SK-N-SH (cell line): ENCODE measurements around the gene PSMD1. TPM values are rescaled to one million over a fixed set of nuclear protein-coding genes. Genes with fewer than 3 reads are reported as not detected.

ENCODE experiments used
- CTCF ChIA-PET: fragments of 300-600, 350-600 bp; formaldehyde crosslinking; extraction: SDS; loops from one replicate; lab custom pipeline; 2021; lab: Yijun Ruan, JAX
- POLR2A ChIA-PET: fragments of 350-600 bp; sonication (Branson Sonifier 250); formaldehyde crosslinking; extraction: SDS; loops from one replicate; lab custom pipeline; 2020; ENCODE audit warnings: antibody characterized with exemption, inconsistent platforms; lab: Yijun Ruan, JAX
- DNase-seq: peaks from one replicate; pipeline ENCODE4 v3.0.0; 2012
- H2AFZ ChIP-seq: fragments of 200-600 bp; sonication (generic); 2 replicates; pipeline ENCODE4 v1.8.1; 2016; ENCODE audit warnings: antibody characterized with exemption, mild to moderate bottlenecking, low read depth
- H3F3A ChIP-seq: fragments of 200-600 bp; sonication (generic); replicated peaks from 2 replicates; pipeline ENCODE3; 2016; ENCODE audit warnings: antibody characterized with exemption, mild to moderate bottlenecking; ENCODE audit not compliant: insufficient read depth
- H3K27ac ChIP-seq, 2 experiments: fragments of 200-500 bp in 1 of 2; fragments of 200-600 bp in 1 of 2; sonication (Bioruptor generic) in 1 of 2; sonication (generic), shearing (Covaris generic) in 1 of 2; 2 replicates each; pipeline versions ENCODE4 v1.5.1 to v1.6.1; 2014 to 2016; ENCODE audit warnings: low read depth in 2 of 2, inconsistent platforms in 1 of 2, low read length in 1 of 2, mild to moderate bottlenecking in 1 of 2, mixed read lengths in 1 of 2
- H3K27me3 ChIP-seq: fragments of 200-600 bp; sonication (generic), shearing (Covaris generic); 2 replicates; pipeline ENCODE4 v1.6.1; 2016; ENCODE audit warnings: mixed run types; ENCODE audit not compliant: insufficient read depth
- H3K36me3 ChIP-seq, 2 experiments: fragments of 200-500 bp in 1 of 2; fragments of 200-600 bp in 1 of 2; sonication (Bioruptor generic) in 1 of 2; sonication (generic) in 1 of 2; replicated peaks in 1 of 2; 2 replicates each; pipeline versions ENCODE3 to v1.5.1; 2014 to 2016; ENCODE audit warnings: low read length in 1 of 2, mild to moderate bottlenecking in 1 of 2; ENCODE audit not compliant: insufficient read depth in 2 of 2, control insufficient read depth in 1 of 2
- H3K4me1 ChIP-seq, 2 experiments: fragments of 200-500 bp in 1 of 2; fragments of 200-600 bp in 1 of 2; sonication (Bioruptor generic) in 1 of 2; sonication (generic), shearing (Covaris generic) in 1 of 2; 2 replicates each; pipeline versions ENCODE4 v1.5.1 to v1.6.1; 2014 to 2016; ENCODE audit warnings: low read depth in 1 of 2, low read length in 1 of 2, mixed run types in 1 of 2; ENCODE audit not compliant: insufficient read depth in 2 of 2, control insufficient read depth in 1 of 2
- H3K4me2 ChIP-seq: fragments of 200-600 bp; sonication (generic), shearing (Covaris generic); 2 replicates; pipeline ENCODE4 v1.6.1; 2017; ENCODE audit warnings: mixed run types
- H3K4me3 ChIP-seq, 2 experiments: fragments of 200-500 bp in 1 of 2; fragments of 200-600 bp in 1 of 2; sonication (Bioruptor generic) in 1 of 2; sonication (generic), shearing (Covaris generic) in 1 of 2; 2 replicates each; pipeline versions ENCODE4 v1.5.1 to v1.8.1; 2014 to 2016; ENCODE audit warnings: low read depth in 2 of 2, inconsistent platforms in 1 of 2, low read length in 1 of 2, mild to moderate bottlenecking in 1 of 2, mixed read lengths in 1 of 2, moderate library complexity in 1 of 2
- H3K79me2 ChIP-seq: fragments of 200-600 bp; sonication (generic); 2 replicates; pipeline ENCODE4 v1.8.1; 2017; ENCODE audit warnings: mild to moderate bottlenecking; ENCODE audit not compliant: insufficient read depth
- H3K9ac ChIP-seq: fragments of 200-600 bp; sonication (generic); 2 replicates; pipeline ENCODE4 v1.6.1; 2017; ENCODE audit warnings: mixed run types
- H3K9me2 ChIP-seq: fragments of 200-600 bp; sonication (generic); 2 replicates; pipeline ENCODE4 v1.6.1; 2017; ENCODE audit warnings: mixed run types
- H3K9me3 ChIP-seq: fragments of 200-600 bp; sonication (generic); 2 replicates; pipeline ENCODE4 v1.6.1; 2017; ENCODE audit warnings: mixed run types, mild to moderate bottlenecking, moderate library complexity
- H4K20me1 ChIP-seq: fragments of 200-600 bp; sonication (generic); 2 replicates; pipeline ENCODE4 v1.6.1; 2017; ENCODE audit warnings: mild to moderate bottlenecking, mixed run types; ENCODE audit not compliant: insufficient read depth
- ELF1 ChIP-seq: IDR thresholded peaks from 2 replicates; pipeline ENCODE4 v1.4.0; 2012
- EZH2phosphoT487 ChIP-seq: fragments of 200-600 bp; sonication (generic); IDR thresholded peaks from 2 replicates; pipeline ENCODE4 v1.6.1; 2017; ENCODE audit warnings: low read depth, mixed run types, mild to moderate bottlenecking, antibody characterized with exemption, moderate library complexity, borderline replicate concordance
- FOSL2 ChIP-seq: IDR thresholded peaks from 2 replicates; pipeline ENCODE4 v1.4.0; 2012; ENCODE audit warnings: low read depth, mild to moderate bottlenecking, moderate library complexity, borderline replicate concordance
- FOXJ3 ChIP-seq: sonication (generic); formaldehyde crosslinking; IDR thresholded peaks from 2 replicates; pipeline ENCODE4 v1.5.1; 2020; ENCODE audit warnings: mild to moderate bottlenecking, missing genetic modification reagents
- GABPA ChIP-seq: IDR thresholded peaks from 2 replicates; pipeline ENCODE4 v1.4.0; 2012; ENCODE audit warnings: low read depth, mild to moderate bottlenecking
- JUND ChIP-seq: IDR thresholded peaks from 2 replicates; pipeline ENCODE4 v1.4.0; 2012
- MEF2A ChIP-seq: IDR thresholded peaks from 2 replicates; pipeline ENCODE4 v1.4.0; 2012; ENCODE audit warnings: low read depth, borderline replicate concordance
- MXI1 ChIP-seq: IDR thresholded peaks from 2 replicates; pipeline ENCODE4 v1.6.1; 2012; ENCODE audit warnings: mild to moderate bottlenecking, low read depth, low read length, improper control_type of control experiment
- NFIC ChIP-seq: IDR thresholded peaks from 2 replicates; pipeline ENCODE4 v1.4.0; 2012; ENCODE audit warnings: borderline replicate concordance
- RAD21 ChIP-seq: IDR thresholded peaks from 2 replicates; pipeline ENCODE4 v1.6.1; 2012; ENCODE audit warnings: mild to moderate bottlenecking, low read length
- RCOR1 ChIP-seq: fragments of 150-350 bp; IDR thresholded peaks from 2 replicates; pipeline ENCODE4 v1.6.1; 2017; ENCODE audit warnings: antibody characterized with exemption, low read length
- SMC3 ChIP-seq: IDR thresholded peaks from 2 replicates; pipeline ENCODE4 v1.6.1; 2012; ENCODE audit warnings: low read depth, low read length, improper control_type of control experiment
- TAF1 ChIP-seq: IDR thresholded peaks from 2 replicates; pipeline ENCODE4 v1.6.1; 2012; ENCODE audit warnings: low read depth, mild to moderate bottlenecking, low read length, moderate library complexity, borderline replicate concordance
- TCF12 ChIP-seq: IDR thresholded peaks from 2 replicates; pipeline ENCODE4 v1.4.0; 2012
- TEAD4 ChIP-seq: IDR thresholded peaks from 2 replicates; pipeline ENCODE4 v1.4.0; 2012; ENCODE audit warnings: mild to moderate bottlenecking, borderline replicate concordance; ENCODE audit not compliant: insufficient read depth
- YY1 ChIP-seq: IDR thresholded peaks from 2 replicates; pipeline ENCODE4 v1.4.0; 2012; ENCODE audit warnings: low read depth, mild to moderate bottlenecking
- WGBS: methylation state at CpG from one replicate; pipeline ENCODE4 v1.1.6; 2017; ENCODE audit warnings: low lambda C conversion rate; 5-methylcytosine and 5-hydroxymethylcytosine counted together
- polyA plus RNA-seq, 3 experiments: library from polyadenylated mRNA; depleted of rRNA; stranded (reverse); fragments of >200 nt; gene quantifications; 2 replicates each; pipeline ENCODE4 v1.2.3, GENCODE V29; 2012
- TF ChIP-seq, protein P1 (sequence below): fragments of 200-600 bp; sonication (generic); IDR thresholded peaks from 2 replicates; pipeline ENCODE4 v1.6.1; 2017; ENCODE audit warnings: antibody characterized with exemption, mild to moderate bottlenecking, moderate library complexity
- TF ChIP-seq, protein P2 (sequence below): IDR thresholded peaks from 2 replicates; pipeline ENCODE4 v1.4.0; 2012; ENCODE audit warnings: low read depth, borderline replicate concordance
- TF ChIP-seq, protein P3 (sequence below): IDR thresholded peaks from 2 replicates; pipeline ENCODE4 v1.4.0; 2012; ENCODE audit warnings: low read depth
- TF ChIP-seq, protein P4 (sequence below): IDR thresholded peaks from 2 replicates; pipeline ENCODE4 v1.4.0; 2012; ENCODE audit warnings: low read depth, borderline replicate concordance

PSMD1 gene
- polyA plus RNA-seq, 1 of the 3 experiments (the other 2 are of a cell fraction), result 92.3 TPM

DNA sequence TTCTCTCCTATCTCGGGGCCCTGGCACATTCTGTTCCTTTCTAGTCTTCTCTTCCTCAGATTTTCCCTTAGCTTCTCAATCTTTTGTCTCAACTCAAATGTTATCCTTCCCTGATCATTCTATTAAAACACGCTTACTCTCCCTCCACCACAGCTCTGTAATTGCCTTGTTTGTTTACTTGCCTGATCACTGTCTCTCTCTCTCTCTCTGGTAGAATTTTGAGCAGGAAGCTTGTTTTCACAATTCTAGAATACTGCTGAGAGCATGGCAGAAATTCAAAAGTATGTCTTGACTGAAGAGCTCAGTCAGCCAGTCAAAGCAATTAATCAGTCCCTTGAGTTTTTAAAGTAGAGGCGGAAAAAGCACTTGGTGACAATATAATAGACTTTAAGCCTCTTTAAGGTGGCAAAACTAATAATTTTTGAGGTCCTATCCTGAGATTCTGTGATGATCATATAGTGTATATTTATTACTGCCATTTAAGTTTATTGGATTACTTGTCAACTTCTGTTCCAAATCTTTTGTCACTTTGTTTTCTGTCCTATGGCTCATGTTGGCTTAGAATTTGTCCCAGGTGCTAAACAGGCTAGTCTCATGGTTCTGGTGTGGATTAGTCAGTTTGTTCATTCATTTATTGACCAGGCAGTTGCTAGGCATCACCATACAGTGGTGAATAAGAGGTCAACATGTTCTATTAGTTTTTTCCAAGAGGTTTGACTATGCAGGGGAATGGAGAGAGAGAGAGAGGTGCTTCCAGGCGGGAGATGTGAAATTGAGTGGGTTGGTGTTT lies 2.3 kb downstream of the PSMD1 start:
- DNase-seq, result no peak
- CTCF ChIA-PET, result interaction anchor here (1.1 kb wide), 1 partner anchor 26 kb away, joined by 3 read pairs; no protein-coding TSS in a partner anchor
- WGBS, result 76% methylated on average over 4 of the region's 4 CpGs
- H3K36me3 ChIP-seq, result peaks cover 27% of the 10 kb centered on the region in 2 experiments
- no peak overlapping the region; the same call in 1 of the 2 replicates for H3K9ac ChIP-seq
- TF ChIP-seq, protein P1, sequence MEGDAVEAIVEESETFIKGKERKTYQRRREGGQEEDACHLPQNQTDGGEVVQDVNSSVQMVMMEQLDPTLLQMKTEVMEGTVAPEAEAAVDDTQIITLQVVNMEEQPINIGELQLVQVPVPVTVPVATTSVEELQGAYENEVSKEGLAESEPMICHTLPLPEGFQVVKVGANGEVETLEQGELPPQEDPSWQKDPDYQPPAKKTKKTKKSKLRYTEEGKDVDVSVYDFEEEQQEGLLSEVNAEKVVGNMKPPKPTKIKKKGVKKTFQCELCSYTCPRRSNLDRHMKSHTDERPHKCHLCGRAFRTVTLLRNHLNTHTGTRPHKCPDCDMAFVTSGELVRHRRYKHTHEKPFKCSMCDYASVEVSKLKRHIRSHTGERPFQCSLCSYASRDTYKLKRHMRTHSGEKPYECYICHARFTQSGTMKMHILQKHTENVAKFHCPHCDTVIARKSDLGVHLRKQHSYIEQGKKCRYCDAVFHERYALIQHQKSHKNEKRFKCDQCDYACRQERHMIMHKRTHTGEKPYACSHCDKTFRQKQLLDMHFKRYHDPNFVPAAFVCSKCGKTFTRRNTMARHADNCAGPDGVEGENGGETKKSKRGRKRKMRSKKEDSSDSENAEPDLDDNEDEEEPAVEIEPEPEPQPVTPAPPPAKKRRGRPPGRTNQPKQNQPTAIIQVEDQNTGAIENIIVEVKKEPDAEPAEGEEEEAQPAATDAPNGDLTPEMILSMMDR, result no peak
- TF ChIP-seq JUND (no peak), SMC3 (no peak), RAD21 (no peak), FOSL2 (no peak), NFIC (no peak), TCF12 (no peak), GABPA (no peak), ELF1 (no peak), TAF1 (no peak), TEAD4 (no peak), MXI1 (no peak), EZH2phosphoT487 (no peak), FOXJ3 (CRISPR knock-in tag) (no peak), RCOR1 (no peak), MEF2A (no peak), YY1 (no peak)
- TF ChIP-seq, protein P2, sequence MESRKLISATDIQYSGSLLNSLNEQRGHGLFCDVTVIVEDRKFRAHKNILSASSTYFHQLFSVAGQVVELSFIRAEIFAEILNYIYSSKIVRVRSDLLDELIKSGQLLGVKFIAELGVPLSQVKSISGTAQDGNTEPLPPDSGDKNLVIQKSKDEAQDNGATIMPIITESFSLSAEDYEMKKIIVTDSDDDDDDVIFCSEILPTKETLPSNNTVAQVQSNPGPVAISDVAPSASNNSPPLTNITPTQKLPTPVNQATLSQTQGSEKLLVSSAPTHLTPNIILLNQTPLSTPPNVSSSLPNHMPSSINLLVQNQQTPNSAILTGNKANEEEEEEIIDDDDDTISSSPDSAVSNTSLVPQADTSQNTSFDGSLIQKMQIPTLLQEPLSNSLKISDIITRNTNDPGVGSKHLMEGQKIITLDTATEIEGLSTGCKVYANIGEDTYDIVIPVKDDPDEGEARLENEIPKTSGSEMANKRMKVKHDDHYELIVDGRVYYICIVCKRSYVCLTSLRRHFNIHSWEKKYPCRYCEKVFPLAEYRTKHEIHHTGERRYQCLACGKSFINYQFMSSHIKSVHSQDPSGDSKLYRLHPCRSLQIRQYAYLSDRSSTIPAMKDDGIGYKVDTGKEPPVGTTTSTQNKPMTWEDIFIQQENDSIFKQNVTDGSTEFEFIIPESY, result no peak
- TF ChIP-seq, protein P3, sequence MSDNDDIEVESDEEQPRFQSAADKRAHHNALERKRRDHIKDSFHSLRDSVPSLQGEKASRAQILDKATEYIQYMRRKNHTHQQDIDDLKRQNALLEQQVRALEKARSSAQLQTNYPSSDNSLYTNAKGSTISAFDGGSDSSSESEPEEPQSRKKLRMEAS, result no peak
- TF ChIP-seq, protein P4, sequence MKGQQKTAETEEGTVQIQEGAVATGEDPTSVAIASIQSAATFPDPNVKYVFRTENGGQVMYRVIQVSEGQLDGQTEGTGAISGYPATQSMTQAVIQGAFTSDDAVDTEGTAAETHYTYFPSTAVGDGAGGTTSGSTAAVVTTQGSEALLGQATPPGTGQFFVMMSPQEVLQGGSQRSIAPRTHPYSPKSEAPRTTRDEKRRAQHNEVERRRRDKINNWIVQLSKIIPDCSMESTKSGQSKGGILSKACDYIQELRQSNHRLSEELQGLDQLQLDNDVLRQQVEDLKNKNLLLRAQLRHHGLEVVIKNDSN, result no peak
- POLR2A ChIA-PET, result no interaction called here
- H4K20me1 ChIP-seq, result peaks cover 29% of the 10 kb centered on the region
- no peak overlapping the region for H3K4me3 ChIP-seq
- H3K9me2 ChIP-seq, result no peaks in the 10 kb centered on the region
- peaks cover 12 to 15% of the 10 kb centered on the region in 2 experiments; a peak in 3 of 4 replicates for H3K4me1 ChIP-seq
- peak overlapping the region; percentile 88 for H3K4me2 ChIP-seq
- 0 out of 4 replicates have a peak overlapping the region, but pooled peaks of 1 of the 2 experiments have one; percentile 0 for H3K27ac ChIP-seq
- H3F3A ChIP-seq, result no peaks in the 10 kb centered on the region
- no peaks in the 10 kb centered on the region for H3K9me3 ChIP-seq
- no peaks in the 10 kb centered on the region for H3K27me3 ChIP-seq
- H2AFZ ChIP-seq, result no peak overlapping the region
- peaks cover 73% of the 10 kb centered on the region for H3K79me2 ChIP-seq
